Measurements from ENCODE around the gene HYKK. TPM values are rescaled to one million over a fixed set of nuclear protein-coding genes. Genes with fewer than 3 reads are reported as not detected.
A peak's percentile ranks its signal among the peaks of the same experiment; 100 is the strongest.

The HYKK gene
- under 1 TPM in 1 of 3 donors, not detected in 2; 0.32 TPM for total RNA-seq
- total RNA-seq (2013): 0.56 TPM

- Histone ChIP-seq H3K4me1 (ENCODE audit: control insufficient read depth, insufficient read depth, low read length) (peaks cover 14% of the 10 kb centered on the region), H3K4me3 (ENCODE audit: low read length) (peak within 1 kb of the TSS; percentile 51), H3K9me3 (ENCODE audit: control insufficient read depth, insufficient read depth, low read length) (no peaks in the 10 kb centered on the region), H3K27me3 (ENCODE audit: control insufficient read depth, insufficient read depth, low read length) (peaks cover 3% of the 10 kb centered on the region), H3K27ac (ENCODE audit: low read length) (no peak within 1 kb of the TSS), H3K36me3 (ENCODE audit: control insufficient read depth, insufficient read depth, low read length) (no peaks in the 10 kb centered on the region)
- TF ChIP-seq, protein P1, sequence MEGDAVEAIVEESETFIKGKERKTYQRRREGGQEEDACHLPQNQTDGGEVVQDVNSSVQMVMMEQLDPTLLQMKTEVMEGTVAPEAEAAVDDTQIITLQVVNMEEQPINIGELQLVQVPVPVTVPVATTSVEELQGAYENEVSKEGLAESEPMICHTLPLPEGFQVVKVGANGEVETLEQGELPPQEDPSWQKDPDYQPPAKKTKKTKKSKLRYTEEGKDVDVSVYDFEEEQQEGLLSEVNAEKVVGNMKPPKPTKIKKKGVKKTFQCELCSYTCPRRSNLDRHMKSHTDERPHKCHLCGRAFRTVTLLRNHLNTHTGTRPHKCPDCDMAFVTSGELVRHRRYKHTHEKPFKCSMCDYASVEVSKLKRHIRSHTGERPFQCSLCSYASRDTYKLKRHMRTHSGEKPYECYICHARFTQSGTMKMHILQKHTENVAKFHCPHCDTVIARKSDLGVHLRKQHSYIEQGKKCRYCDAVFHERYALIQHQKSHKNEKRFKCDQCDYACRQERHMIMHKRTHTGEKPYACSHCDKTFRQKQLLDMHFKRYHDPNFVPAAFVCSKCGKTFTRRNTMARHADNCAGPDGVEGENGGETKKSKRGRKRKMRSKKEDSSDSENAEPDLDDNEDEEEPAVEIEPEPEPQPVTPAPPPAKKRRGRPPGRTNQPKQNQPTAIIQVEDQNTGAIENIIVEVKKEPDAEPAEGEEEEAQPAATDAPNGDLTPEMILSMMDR (IDR thresholded peaks at IDR 0.05): no peak
- Mint-ChIP-seq H3K9me3 (no peaks in the 10 kb centered on the region), H3K4me3 (peak within 1 kb of the TSS; percentile 93), H3K4me1 (peaks cover 15 to 22% of the 10 kb centered on the region in 2 donors), H3K27me3 (ENCODE audit: low read depth in 2 of 2) (peaks cover 11 to 15% of the 10 kb centered on the region in 2 donors), H3K36me3 (no peaks in the 10 kb centered on the region), H3K27ac (peak within 1 kb of the TSS in 1 of 2 donors; percentile 21)
- DNase-seq: peak; percentile 32 to 81
- 1% methylated on average over 63 of the region's 63 CpGs for WGBS (ENCODE audit: insufficient coverage)
- peak; percentile 73 to 79 (median 78) for ATAC-seq
- intact Hi-C loops (cut with micrococcal nuclease): no loop called here
Measured at GRCh38 chr15:78506971-78507830, at the start of gene HYKK. TSS of gene HYKK (plus strand) at chr15:78507577. CDS start at chr15:78513089, 5,512 bp downstream.

GRCh38 chr15:78460737-78461136, 46.6 kb upstream of the HYKK start:
- DNase-seq (no peak), ATAC-seq (no peak)
- intact Hi-C loops (cut with micrococcal nuclease): no loop called here
- Histone ChIP-seq H3K27me3 (ENCODE audit: control insufficient read depth, insufficient read depth, low read length) (no peaks in the 10 kb centered on the region), H3K4me3 (ENCODE audit: low read length) (no peak overlapping the region), H3K27ac (ENCODE audit: low read length) (no peak overlapping the region), H3K9me3 (ENCODE audit: control insufficient read depth, insufficient read depth, low read length) (no peaks in the 10 kb centered on the region), H3K36me3 (ENCODE audit: control insufficient read depth, insufficient read depth, low read length) (peaks cover 26% of the 10 kb centered on the region), H3K4me1 (ENCODE audit: control insufficient read depth, insufficient read depth, low read length) (peaks cover 8% of the 10 kb centered on the region)
- no peaks in the 10 kb centered on the region for H3K9me3 Mint-ChIP-seq
- H3K4me1 Mint-ChIP-seq: peaks cover 68 to 76% of the 10 kb centered on the region in 2 donors
- no peaks in the 10 kb centered on the region for H3K27me3 Mint-ChIP-seq (ENCODE audit: low read depth in 2 of 2)
- peak overlapping the region; percentile 72 to 85 for H3K27ac Mint-ChIP-seq
- H3K36me3 Mint-ChIP-seq: no peaks in the 10 kb centered on the region
- TF ChIP-seq, protein P1 (IDR thresholded peaks at IDR 0.05): no peak
- peak overlapping the region; percentile 45 for H3K4me3 Mint-ChIP-seq
- WGBS (ENCODE audit: insufficient coverage): 78% methylated on average over 1 of the region's 4 CpGs

- Mint-ChIP-seq H3K36me3 (no peaks in the 10 kb centered on the region), H3K4me1 (peaks cover 63 to 71% of the 10 kb centered on the region in 2 donors), H3K27me3 (ENCODE audit: low read depth in 2 of 2) (no peaks in the 10 kb centered on the region), H3K4me3 (peak overlapping the region; percentile 45), H3K27ac (peak overlapping the region; percentile 72 to 85), H3K9me3 (no peaks in the 10 kb centered on the region)
- no peaks in the 10 kb centered on the region for H3K27me3 ChIP-seq (ENCODE audit: control insufficient read depth, insufficient read depth, low read length)
- H3K9me3 ChIP-seq (ENCODE audit: control insufficient read depth, insufficient read depth, low read length): no peaks in the 10 kb centered on the region
- H3K4me1 ChIP-seq (ENCODE audit: control insufficient read depth, insufficient read depth, low read length): peaks cover 6% of the 10 kb centered on the region
- WGBS (ENCODE audit: insufficient coverage): 5% methylated on average over 2 of the region's 3 CpGs
- intact Hi-C loops (cut with micrococcal nuclease): no loop called here
- no peak overlapping the region for H3K4me3 ChIP-seq (ENCODE audit: low read length)
- TF ChIP-seq, protein P1 (IDR thresholded peaks at IDR 0.05): no peak
- DNase-seq (peak in 1 of 2 donors; percentile 58), ATAC-seq (peak; percentile 94 to 99 (median 97))
- peak overlapping the region; percentile 50 for H3K27ac ChIP-seq (ENCODE audit: low read length)
- peaks cover 32% of the 10 kb centered on the region for H3K36me3 ChIP-seq (ENCODE audit: control insufficient read depth, insufficient read depth, low read length)
Measured at GRCh38 chr15:78461171-78461888, 46.0 kb upstream of the HYKK start.
